Right ventricle myocardium superior (tissue), 1 donor: ENCODE data around the gene LGR4. TPM values are rescaled to one million over a fixed set of nuclear protein-coding genes. Genes with fewer than 3 reads are reported as not detected.
A peak's percentile ranks its signal among the peaks of the same experiment; 100 is the strongest.

Experiments
- ATAC-seq: fragments of 200-7000 bp; cut with Tn5 transposase; one replicate; pipeline ENCODE4 v1.9.1; 2020; ENCODE audit warnings: mild to moderate bottlenecking; ENCODE audit not compliant: poor library complexity
- DNase-seq: peaks from one replicate; pipeline ENCODE4 v3.0.0-alpha.2; 2020
- intact Hi-C: fragments of 100-400 bp; cut with DNase I; formaldehyde crosslinking; loops from one replicate; pipeline ENCODE4 v1.11.2; 2022
- total RNA-seq: library from RNA; stranded (reverse); fragmentation: NEBNext Ultra II Directional; extraction: Animal tissue kit (Norgen Biotek cat#: 25700); gene quantifications from one replicate; pipeline ENCODE4 v1.2.1, GENCODE V29; 2021
- donor health status: DM: no; HTN: yes; CAD: no; lungs with severe emphysema.

LGR4 gene
- total RNA-seq, 1 donor from 2014 or later = 24.2 TPM

DNA sequence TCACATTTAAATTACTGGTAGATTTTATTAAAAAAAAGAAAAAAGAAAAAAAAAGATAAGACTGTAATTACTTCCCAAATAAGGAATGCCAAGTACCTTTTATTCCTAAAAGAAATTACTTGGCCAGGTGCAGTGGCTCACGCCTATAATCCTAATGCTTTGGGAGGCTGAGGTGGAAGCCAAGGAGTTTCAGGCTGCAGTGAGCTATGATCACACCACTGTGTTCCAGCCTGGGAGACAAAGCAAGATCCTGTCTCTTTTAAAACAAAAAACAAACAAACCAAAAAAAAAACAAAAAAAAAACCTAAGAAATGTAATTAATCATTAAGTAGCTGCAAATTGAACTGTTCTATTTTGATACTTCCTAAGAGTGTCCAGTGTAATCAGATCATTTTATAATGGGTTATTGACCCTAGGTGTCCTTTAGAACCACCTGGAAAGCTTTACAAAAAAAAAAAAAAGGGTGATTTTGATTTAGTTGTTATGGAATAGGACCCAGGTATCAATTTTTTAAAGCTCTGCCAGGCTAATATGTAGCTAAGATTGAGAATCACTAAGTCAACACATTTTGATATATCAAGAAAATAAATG, 23.2 kb upstream of the LGR4 start:
- DNase-seq = no peak
- intact Hi-C loops = no loop called here
- no peak for ATAC-seq

DNA sequence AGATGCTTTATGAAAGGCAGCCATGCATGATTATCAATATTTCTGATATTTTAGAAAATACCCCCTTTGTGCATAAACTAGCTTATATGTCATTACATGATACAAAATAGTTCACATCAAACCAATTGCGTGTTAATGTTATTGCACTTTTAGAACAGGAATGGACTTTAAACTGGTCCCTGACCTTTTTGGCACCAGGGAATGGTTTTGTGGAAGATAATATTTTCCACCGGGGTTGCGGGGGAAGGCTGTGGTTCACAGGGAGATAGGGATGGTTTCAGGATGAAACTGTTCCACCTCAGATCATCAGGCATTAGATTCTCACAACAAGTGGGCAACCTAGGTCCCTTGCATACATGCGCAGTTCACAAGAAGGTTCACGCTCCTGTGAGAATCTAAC, 16.5 kb upstream of the LGR4 start:
- intact Hi-C loops = no loop called here
- no peak for DNase-seq
- no peak for ATAC-seq

DNA sequence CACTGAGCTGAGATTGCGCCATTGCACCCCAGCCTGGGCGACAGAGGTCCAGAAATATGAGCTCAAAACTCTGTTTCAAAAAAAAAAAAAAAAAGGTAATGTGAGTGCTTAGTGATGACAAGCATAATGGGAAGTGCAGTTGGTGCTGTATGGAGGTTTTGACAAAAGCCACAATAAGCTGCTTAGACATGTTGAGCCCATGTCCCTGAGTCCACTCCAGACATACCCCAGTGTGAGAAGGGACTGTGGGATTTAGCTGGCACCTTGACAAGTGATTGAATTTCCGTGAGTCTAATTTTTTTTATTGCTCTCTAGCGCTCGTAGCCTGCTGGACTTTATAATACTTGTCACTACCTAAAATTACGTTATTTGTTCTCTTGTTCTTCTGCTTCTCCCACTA, 15.1 kb upstream of the LGR4 start:
- DNase-seq = no peak
- ATAC-seq = no peak
- intact Hi-C loops = loop anchor here (2.0 kb wide), 1 partner anchor 303 kb away; no protein-coding TSS in a partner anchor

DNA sequence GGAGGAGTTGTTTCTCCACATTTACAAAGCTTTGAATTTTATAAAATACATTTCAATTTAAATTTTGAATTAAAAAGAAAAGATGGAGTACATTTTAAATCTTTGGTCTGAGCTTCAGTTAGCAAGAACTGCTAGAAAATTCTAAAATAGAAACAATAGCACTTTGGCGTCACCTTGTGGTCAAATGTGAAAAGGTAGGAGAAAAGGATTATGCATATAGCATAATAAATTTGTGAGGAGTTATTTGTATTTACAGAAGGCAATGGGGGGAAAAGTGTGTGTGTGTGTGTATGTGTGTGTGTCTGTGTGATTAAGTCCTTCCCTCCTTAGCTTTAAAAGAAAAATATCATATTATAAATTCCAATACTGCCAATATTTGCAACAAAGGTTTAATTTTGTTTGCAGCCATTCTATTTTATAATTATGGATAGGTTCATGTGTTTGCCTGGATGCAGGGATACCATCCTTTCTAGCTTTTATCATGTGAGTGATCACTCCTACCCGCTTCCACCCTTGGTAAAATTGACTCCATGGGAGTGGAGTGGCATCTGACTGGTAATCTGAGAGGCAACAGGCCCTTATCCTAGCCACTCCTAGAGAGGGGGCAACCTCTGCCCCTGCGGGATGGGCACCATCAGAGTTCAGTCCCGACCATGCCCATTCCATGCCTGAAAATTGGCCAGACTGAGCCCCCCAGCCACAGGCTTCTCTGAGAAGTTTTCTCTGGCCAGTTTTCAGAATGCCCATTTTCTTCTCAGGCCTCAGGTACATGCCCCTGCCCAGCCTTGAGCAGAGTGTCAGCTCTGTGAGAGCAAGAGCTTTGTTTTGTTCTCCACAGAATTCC, 13.6 kb upstream of the LGR4 start:
- ATAC-seq (peak; percentile 69), DNase-seq (no peak)
- intact Hi-C loops = loop anchor here (2.0 kb wide), 1 partner anchor 301 kb away; no protein-coding TSS in a partner anchor

DNA sequence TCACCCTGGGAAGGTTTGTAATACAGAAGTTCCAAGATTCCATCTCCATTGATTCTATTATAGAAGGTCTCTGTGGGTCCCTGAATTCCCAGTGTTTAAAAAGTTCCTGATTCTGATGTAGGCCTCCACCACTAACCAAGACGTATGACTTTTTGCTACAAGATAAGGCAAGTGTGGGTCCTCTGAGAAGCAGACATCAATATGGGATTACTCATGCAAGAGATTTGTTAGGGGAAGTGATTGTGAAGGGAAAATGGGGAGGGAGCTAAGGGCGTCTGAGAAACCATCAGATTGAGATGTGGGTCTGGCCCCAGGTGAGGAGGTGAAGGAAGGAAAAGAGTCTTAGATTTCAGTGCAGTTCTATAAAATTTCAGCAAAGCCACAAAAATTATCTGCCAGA, 10.2 kb upstream of the LGR4 start:
- intact Hi-C loops = no loop called here
- ATAC-seq = no peak
- DNase-seq = no peak

DNA sequence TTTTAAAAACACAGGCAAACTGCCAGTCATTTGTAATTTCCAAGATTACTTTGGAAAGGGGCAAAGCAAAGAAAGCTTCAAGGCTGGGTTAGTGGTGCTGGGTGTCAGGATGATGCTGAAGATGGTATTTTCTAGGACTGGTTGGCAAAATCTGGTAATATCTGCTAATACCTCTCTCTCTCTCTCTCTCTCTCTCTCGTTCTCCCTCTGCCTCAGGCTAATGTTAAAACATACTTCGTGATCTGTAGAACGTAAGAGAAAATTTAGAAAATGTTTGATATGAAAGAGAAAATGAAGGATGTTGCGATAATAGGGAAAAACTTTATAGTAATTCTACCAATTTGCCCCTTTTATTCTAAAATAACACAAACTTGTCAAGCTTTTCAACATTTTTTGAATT, 9.4 kb upstream of the LGR4 start:
- DNase-seq (no peak), ATAC-seq (no peak)
- intact Hi-C loops = no loop called here

DNA sequence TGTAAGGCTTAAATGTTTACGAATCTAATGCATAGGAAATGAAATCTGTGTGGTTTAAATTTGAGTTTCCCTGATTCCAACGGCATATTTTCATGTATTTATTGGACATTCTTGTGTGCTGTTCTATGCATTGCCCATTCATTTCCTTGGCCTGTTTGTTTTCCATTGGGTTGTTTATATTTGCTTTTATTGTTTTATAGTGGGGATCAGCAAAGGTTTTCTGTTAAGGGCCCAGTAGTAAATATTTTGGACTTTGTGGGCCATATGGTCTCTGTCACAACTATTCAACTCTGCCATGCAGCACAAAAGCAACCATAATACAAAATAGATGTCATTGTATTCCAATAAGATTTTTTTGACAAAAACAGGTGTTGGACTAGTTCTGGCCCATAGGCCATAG, 5.2 kb upstream of the LGR4 start:
- no peak for ATAC-seq
- intact Hi-C loops = loop anchor here (10.0 kb wide), 1 partner anchor 113 kb away; the partner anchor contains the start of gene CCDC34

DNA sequence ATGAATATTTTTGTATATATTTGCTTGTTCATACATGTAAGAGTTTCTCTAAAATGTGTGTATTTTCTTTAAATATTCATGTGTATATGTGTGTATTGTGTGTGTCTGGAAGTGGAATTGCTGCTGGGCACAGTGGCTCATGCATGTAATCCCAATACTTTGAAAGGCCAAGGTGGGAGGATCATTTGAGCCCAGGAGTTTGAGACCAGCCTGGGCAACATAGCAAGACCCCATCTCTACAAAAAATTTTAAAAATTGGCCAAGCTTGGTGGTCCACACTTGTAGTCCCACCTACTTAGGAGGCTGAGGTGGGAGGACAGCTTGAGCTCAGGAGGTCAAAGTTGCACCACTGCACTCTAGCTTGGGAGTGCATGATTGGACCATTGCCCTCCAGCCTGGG, 4.7 kb upstream of the LGR4 start:
- DNase-seq (no peak), ATAC-seq (no peak)
- intact Hi-C loops = loop anchor here (10.0 kb wide), 1 partner anchor 112 kb away; the partner anchor contains the start of gene CCDC34

More for the DNA sequence above, 5.2 kb upstream of the LGR4 start:
- no peak for DNase-seq

DNA sequence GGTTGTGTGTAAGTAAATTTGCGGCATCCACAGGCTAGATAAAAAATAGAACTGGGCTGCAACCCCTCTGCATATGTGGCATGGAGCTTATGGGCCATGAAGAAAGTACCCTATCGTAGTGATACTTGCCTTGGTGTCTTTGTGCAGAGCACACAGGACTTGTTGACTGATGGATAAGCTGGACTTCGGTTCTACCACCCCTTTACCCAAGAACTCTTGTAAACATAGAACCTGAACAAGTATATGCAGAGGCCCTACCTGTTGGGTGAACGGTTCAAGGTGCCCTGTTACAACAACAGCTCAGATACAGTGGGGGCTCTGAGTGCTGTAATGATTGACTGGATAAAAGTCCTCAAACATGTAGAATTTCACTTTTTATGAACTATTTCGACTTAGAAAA, 3.0 kb upstream of the LGR4 start:
- intact Hi-C loops = loop anchor here (10.0 kb wide), 1 partner anchor 111 kb away; the partner anchor contains the start of gene CCDC34
- no peak for DNase-seq
- no peak for ATAC-seq

DNA sequence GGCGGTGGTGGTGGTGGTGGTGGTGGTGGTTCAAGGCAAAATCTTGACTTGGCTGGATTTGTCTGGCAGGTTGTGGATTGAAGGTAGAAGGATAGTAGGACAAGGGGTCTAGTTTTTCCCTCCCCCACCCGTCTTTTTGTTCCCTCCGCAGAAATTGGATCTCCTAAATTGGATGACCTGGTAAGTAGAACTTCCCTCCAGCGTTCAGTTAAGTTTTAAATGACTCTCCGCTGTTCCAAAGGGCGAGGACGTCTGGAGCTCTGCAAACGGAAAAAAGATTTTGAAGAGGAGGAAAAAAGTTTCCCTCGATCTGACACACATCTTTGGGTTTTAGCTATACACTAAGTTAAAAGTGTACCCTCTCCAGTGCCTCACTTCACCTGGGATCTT, 422 bp upstream of the LGR4 start:
- peak; percentile 14 for ATAC-seq
- no peak for DNase-seq
- intact Hi-C loops = loop anchor here (10.0 kb wide), 1 partner anchor 108 kb away; the partner anchor contains the start of gene CCDC34

DNA sequence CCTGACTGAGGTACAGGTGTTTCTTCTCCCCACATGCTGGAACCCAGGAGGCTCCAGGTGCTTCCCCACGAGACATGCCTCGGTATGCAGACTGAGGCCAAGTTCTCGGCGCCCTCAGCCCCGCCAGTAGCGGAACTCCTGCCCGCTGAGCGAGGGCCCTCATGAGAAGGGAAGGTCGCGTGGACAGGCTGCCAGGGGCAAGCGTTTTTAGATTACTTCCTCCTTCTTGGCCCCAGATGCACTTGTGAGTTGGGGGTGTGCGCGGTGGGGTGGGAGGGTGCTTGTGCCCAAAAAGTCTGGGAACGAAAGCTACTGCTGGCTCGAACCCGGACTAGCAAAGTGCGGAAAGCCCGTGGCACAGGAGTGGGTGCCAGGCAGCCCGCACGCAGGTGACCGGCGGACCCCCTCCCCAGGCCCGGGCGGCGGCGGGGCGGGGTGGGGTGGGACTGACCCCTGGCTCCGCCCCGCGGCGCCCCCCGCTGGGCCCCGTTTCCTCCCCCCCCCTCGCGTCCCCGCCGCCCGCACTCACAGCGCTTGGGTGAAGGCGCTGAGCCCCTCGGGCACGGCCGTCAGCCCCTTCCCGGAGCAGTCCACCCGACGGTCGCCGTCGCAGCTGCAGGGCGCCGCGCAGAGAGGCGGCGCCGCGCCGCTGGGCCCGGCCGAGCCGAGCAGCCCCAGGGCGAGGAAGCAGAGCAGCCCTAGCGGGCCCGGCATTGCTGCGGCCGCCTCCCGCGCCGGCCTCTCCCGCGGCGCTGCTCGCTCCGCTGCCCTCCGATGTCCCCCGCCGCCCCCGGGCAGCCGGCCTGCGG, 797 bp downstream of the LGR4 start:
- ATAC-seq = peak; percentile 32
- DNase-seq = peak; percentile 60
- intact Hi-C loops = loop anchor here (10.0 kb wide), 1 partner anchor 107 kb away; the partner anchor contains the start of gene CCDC34

DNA sequence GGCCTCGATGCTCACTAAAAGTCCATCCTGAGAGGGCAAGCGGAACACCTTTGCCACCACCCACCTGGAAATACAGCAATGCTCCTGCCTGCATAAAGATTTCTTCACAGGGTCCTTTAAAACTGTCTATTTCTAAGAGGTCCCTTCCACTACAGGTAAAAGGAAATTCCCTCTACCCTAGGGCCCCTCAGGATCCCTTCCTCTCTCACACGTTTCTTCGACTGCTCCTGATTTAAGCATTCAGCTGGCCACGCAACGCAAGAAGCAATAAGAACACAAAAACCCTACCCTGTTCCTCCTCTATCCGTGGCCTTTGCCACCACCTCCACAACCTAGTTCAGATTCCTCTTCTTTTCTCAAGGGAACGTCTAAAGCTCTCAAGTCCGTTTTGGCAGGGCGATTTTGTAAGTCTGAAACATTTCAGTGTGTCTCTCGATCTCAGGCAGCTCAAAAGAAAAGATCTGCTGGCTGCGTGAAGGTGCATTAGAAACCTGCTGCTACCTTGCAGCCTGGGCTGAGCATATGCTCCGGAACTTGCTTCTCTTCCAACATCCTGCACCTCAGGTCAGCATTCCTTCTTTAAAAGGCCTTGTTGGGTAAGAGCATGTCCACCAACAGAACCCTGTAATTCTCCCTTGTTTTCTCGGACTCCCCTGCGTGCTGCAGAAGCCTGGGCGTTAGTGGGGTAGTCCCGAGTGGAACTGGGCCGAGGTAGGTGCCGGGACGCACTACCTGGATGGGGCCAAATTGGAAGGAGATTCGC, 1.6 kb downstream of the LGR4 start:
- ATAC-seq (no peak), DNase-seq (no peak)
- intact Hi-C loops = loop anchor here (10.0 kb wide), 1 partner anchor 106 kb away; the partner anchor contains the start of gene CCDC34

DNA sequence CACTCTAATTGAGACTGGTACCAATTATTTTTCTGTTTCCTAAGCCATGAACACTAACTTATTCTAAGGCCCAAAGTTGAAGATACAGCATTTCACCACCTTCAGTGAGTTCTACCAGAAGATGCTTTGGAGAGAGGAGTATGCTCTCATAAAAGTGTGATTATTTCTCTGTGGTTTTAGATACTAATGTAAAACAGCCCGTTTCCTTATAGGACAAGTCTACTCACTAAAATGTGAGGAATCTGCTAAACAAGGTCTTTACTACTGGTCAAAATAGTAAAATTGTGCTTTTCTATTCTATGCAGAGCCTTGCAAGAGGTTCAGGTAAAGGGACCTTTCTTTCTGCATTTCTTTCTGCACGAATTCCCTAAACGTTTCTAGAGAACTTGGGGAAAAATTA, 2.4 kb downstream of the LGR4 start:
- DNase-seq (no peak), ATAC-seq (no peak)
- intact Hi-C loops = loop anchor here (10.0 kb wide), 1 partner anchor 105 kb away; the partner anchor contains the start of gene CCDC34

DNA sequence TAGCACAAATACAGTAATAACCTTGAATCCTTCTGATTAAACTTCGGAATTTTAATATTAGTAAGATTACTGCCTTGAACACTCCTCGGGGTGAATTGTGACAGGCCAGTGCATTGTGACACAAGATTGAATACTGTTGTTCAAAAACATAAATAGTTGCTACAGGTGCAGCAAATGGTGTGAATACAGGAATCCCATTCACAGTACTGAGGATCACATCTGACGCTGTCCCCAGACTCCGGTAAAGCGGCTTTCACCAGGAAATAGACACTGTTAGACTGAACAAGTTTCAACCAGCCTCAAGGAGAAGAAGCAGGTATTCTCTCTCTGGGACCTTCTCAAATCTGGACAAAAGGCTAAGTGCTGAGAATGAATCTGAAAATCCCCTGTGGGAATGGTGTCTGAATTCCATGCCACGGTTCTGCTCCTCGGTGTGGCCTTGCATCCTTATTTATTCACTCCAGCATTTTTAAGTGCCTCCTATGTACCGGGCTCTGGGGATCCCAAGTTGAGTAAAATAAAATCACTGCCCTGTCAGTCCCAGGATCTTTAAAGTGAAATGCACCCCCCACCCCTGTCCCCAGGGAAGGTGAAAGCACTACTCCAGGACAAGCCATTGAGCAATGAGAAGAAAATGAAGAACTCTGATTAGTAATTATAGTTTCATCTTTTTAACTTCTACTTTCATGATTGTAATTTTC, 3.4 kb downstream of the LGR4 start:
- DNase-seq (no peak), ATAC-seq (no peak)
- intact Hi-C loops = loop anchor here (10.0 kb wide), 1 partner anchor 74 kb away; no protein-coding TSS in a partner anchor

DNA sequence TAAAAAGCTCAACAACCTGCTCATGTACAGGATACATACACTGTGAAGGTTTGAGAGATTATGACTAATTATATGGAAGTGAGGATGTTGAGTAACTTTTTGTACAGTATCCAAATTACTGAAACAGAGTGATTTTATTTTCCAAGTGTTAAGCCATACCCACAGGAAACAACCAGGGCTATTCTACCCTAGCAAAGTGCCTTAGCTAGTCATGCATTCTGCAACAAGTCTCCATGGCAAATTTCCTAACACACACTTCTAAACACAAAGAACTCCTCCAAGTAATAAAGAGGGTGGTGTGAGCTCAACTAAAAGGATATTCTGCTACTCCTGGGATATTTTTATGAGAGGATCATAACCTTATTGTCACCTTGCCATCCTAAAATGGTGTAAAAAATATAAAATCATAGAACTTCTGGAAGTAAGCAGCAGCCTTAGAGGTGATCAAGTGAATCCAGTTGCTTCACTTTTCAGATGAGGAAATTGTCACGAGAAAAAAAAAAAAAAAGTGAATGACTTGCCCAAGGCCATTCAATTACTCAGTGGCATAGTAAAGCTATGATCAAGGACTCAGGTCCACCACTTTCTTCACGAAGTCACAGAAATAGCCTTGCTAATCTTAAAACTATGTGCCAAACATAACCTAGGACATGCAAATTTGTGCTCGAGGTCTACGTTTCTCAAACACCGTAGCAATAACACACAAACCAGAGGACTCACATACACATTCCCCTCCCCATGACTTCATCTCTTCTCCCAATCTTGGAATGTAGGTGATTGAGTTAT, 4.2 kb downstream of the LGR4 start:
- no peak for DNase-seq
- no peak for ATAC-seq
- intact Hi-C loops = loop anchor here (10.0 kb wide), 1 partner anchor 74 kb away; no protein-coding TSS in a partner anchor

DNA sequence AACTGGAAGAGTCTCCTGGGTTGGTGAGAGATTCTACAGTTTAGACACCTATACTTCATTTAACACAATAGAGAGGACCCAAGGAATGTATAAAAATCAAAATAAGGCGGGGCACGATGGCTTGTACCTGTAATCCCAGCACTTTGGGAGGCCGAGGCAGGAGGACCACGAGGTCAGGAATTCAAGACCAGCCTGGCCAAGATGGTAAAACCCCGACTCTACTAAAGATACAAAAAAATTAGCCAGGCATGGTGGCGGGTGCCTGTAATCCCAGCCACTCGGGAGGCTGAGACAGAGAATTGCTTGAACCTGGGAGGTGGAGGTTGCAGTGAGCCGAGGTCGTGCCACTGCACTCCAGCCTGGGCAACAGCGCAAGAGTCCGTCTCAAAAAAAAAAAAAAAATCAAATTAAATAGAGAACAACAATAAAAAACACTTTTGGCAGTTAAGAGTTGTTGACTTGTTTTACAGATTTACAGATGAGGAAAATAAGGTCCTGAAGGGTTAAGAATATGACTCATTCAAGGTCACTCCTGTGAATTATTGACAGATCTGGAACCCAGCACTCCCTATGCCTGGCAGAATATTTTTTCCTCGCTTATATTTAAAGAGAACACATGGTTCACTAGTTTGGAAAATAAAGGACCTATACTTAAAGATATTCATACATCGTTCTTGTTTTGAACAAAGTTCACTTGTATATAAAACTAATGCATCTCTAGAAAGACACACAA, 5.2 kb downstream of the LGR4 start:
- intact Hi-C loops = loop anchor here (10.0 kb wide), 1 partner anchor 73 kb away; no protein-coding TSS in a partner anchor

More for the DNA sequence above, 5.2 kb downstream of the LGR4 start:
- ATAC-seq = no peak
- no peak for DNase-seq
